MM.1S (cell line): ENCODE data around the gene CORO2A.

Experiments used
- DNase-seq: peaks from one replicate; pipeline ENCODE4 v3.0.0-alpha.2; 2015
- H2AFZ ChIP-seq: fragments of 300-600 bp; sonication (generic); 2 replicates; pipeline ENCODE4 v1.6.0; 2016; ENCODE audit warnings: antibody characterized with exemption, low read length
- H3F3A ChIP-seq: fragments of 300-600 bp; sonication (generic); 2 replicates; pipeline ENCODE4 v1.6.1; 2016; ENCODE audit warnings: mild to moderate bottlenecking, antibody characterized with exemption, low read length, moderate library complexity, mixed read lengths; ENCODE audit not compliant: insufficient read depth
- H3K27ac ChIP-seq: fragments of 300-600 bp; sonication (generic); 2 replicates; pipeline ENCODE4 v1.5.1; 2016; ENCODE audit warnings: mild to moderate bottlenecking, low read length
- H3K27me3 ChIP-seq: fragments of 300-600 bp; sonication (generic); replicated peaks from 2 replicates; pipeline ENCODE4 v1.6.0; 2016; ENCODE audit warnings: low read length; ENCODE audit not compliant: insufficient read depth
- H3K36me3 ChIP-seq: fragments of 300-600 bp; sonication (generic); replicated peaks from 2 replicates; pipeline ENCODE4 v1.6.1; 2016; ENCODE audit warnings: mild to moderate bottlenecking, low read length, mixed read lengths; ENCODE audit not compliant: insufficient read depth
- H3K4me1 ChIP-seq: fragments of 300-600 bp; sonication (generic); 2 replicates; pipeline ENCODE4 v1.6.1; 2016; ENCODE audit warnings: low read length, mixed read lengths
- H3K4me2 ChIP-seq: fragments of 300-600 bp; sonication (generic); 2 replicates; pipeline ENCODE4 v1.6.0; 2016; ENCODE audit warnings: low read depth, low read length
- H3K4me3 ChIP-seq: fragments of 300-600 bp; sonication (generic); 2 replicates; pipeline ENCODE4 v1.5.1; 2016; ENCODE audit warnings: low read length, mixed read lengths
- H3K79me2 ChIP-seq: fragments of 300-600 bp; sonication (generic); 2 replicates; pipeline ENCODE4 v1.6.1; 2016; ENCODE audit warnings: mixed run types, low read length, mixed read lengths
- H3K9ac ChIP-seq: fragments of 300-600 bp; sonication (generic); 2 replicates; pipeline ENCODE4 v1.6.1; 2016; ENCODE audit warnings: low read length, mixed read lengths
- H3K9me2 ChIP-seq: fragments of 300-600 bp; sonication (generic); replicated peaks from 2 replicates; pipeline ENCODE4 v1.6.1; 2016; ENCODE audit warnings: mild to moderate bottlenecking, low read length, mixed read lengths; ENCODE audit not compliant: insufficient read depth
- H3K9me3 ChIP-seq: fragments of 300-600 bp; sonication (generic); replicated peaks from 2 replicates; pipeline ENCODE4 v1.6.1; 2016; ENCODE audit warnings: mild to moderate bottlenecking, low read length, mixed read lengths; ENCODE audit not compliant: insufficient read depth
- H4K20me1 ChIP-seq: fragments of 300-600 bp; sonication (generic); 2 replicates; pipeline ENCODE4 v1.6.1; 2016; ENCODE audit warnings: mild to moderate bottlenecking, low read length, moderate library complexity, mixed read lengths; ENCODE audit not compliant: insufficient read depth
- CTCF ChIP-seq: fragments of 300-600 bp; sonication (generic); IDR thresholded peaks from 2 replicates; pipeline ENCODE4 v1.5.1; 2016; ENCODE audit warnings: antibody characterized with exemption, low read length, mixed read lengths
- EZH2 ChIP-seq: fragments of 300-600 bp; sonication (generic); optimal IDR thresholded peaks from 2 replicates; pipeline ENCODE3; 2017; ENCODE audit warnings: low read depth, mild to moderate bottlenecking, antibody characterized with exemption, low read length, mixed read lengths
- EZH2phosphoT487 ChIP-seq: fragments of 300-600 bp; sonication (generic); IDR thresholded peaks from 2 replicates; pipeline ENCODE4 v1.6.1; 2018; ENCODE audit warnings: antibody characterized with exemption, low read length

CORO2A gene

GRCh38 chr9:98107926-98108325 is 84.5 kb downstream of the CORO2A start:
- H3K27ac ChIP-seq: no peak overlapping the region
- 0 out of 2 replicates have a peak, but pooled peaks cover 9% of the 10 kb centered on the region for H3F3A ChIP-seq
- no peak overlapping the region for H2AFZ ChIP-seq
- H3K27me3 ChIP-seq: no peaks in the 10 kb centered on the region
- H3K9me2 ChIP-seq: no peaks in the 10 kb centered on the region
- H3K9me3 ChIP-seq: no peaks in the 10 kb centered on the region
- no peaks in the 10 kb centered on the region for H3K79me2 ChIP-seq
- no peak for TF ChIP-seq EZH2
- no peak for TF ChIP-seq EZH2phosphoT487
- TF ChIP-seq CTCF: no peak
- H3K4me3 ChIP-seq: no peak overlapping the region
- H3K9ac ChIP-seq: no peak overlapping the region
- H3K4me1 ChIP-seq: peaks cover 11% of the 10 kb centered on the region
- H4K20me1 ChIP-seq: no peaks in the 10 kb centered on the region
- no peak overlapping the region for H3K4me2 ChIP-seq
- no peak for DNase-seq
- H3K36me3 ChIP-seq: no peaks in the 10 kb centered on the region

GRCh38 chr9:98105006-98105405 is 87.4 kb downstream of the CORO2A start:
- Histone ChIP-seq H3F3A (peaks cover 28% of the 10 kb centered on the region), H3K36me3 (no peaks in the 10 kb centered on the region), H3K27ac (no peak overlapping the region), H3K27me3 (no peaks in the 10 kb centered on the region), H3K9me2 (no peaks in the 10 kb centered on the region), H4K20me1 (no peaks in the 10 kb centered on the region), H3K9me3 (no peaks in the 10 kb centered on the region), H2AFZ (no peak overlapping the region), H3K79me2 (no peaks in the 10 kb centered on the region), H3K9ac (no peak overlapping the region), H3K4me1 (peaks cover 26% of the 10 kb centered on the region), H3K4me3 (no peak overlapping the region), H3K4me2 (no peak overlapping the region)
- no peak for DNase-seq
- TF ChIP-seq CTCF: no peak
- no peak for TF ChIP-seq EZH2phosphoT487
- no peak for TF ChIP-seq EZH2

- H3K9me3 ChIP-seq: no peaks in the 10 kb centered on the region
- peaks cover 26% of the 10 kb centered on the region for H3K4me1 ChIP-seq
- H2AFZ ChIP-seq: no peak overlapping the region
- no peak overlapping the region for H3K4me2 ChIP-seq
- H3K36me3 ChIP-seq: no peaks in the 10 kb centered on the region
- no peak overlapping the region for H3K4me3 ChIP-seq
- no peaks in the 10 kb centered on the region for H4K20me1 ChIP-seq
- no peaks in the 10 kb centered on the region for H3K9me2 ChIP-seq
- no peak for DNase-seq
- no peak overlapping the region for H3K27ac ChIP-seq
- H3K9ac ChIP-seq: no peak overlapping the region
- no peaks in the 10 kb centered on the region for H3K79me2 ChIP-seq
- TF ChIP-seq CTCF (no peak), EZH2phosphoT487 (no peak), EZH2 (no peak)
- H3K27me3 ChIP-seq: no peaks in the 10 kb centered on the region
- H3F3A ChIP-seq: peaks cover 28% of the 10 kb centered on the region
These were observed 88.0 kb downstream of the CORO2A start for GRCh38 chr9:98104445-98104881.
